ENCODE measurements around the gene TMOD2.

Gene TMOD2

DNA sequence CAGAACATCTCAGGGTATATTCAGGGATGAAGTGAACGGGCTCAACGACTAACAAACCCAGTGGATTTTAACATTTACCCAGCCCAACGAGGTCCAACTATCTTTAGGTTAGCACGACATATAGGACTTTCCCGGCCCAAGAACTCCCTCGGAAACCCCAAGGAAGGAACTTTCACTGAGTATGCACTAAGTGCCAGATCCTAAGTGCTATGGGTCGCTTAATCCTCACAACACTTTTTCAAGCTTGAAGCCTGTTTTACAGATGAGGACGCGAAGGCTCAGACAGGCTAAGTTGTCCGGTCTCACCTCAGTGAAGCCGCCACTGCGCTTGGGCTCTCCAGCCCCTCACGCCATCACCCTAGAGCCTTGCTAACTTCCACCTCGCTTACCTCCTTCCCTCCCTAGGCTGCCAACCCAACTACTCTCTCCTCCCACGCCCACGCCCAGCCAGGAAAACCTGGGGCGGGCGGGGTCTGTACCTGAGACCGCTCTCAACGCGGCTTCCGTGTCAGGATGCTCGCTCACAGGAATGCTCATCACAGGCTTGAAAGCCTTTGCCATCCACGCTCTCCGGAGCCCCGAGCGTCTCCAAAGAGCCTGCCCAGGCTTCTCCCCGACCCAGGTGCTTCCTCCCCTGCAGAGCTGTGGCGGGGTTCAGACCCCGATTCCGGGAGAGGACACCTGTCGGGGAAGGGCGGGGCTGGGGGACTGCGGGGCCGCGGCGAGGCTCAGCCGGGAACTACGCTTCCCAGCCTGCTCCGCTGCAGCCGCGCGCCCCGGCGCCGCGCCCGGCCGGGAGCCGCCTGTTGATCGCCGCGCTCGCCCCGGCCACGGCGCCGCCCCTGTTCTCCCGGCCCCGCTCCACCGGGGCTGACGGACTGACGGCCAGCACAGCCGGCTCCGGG is at the start of gene TMOD2:
TSS of gene TMOD2 (plus strand) at position 806 of the 905 bp plus-strand sequence. CDS start 14,845 bp downstream, outside the sequence.
- DNase-seq: no peak

DNA sequence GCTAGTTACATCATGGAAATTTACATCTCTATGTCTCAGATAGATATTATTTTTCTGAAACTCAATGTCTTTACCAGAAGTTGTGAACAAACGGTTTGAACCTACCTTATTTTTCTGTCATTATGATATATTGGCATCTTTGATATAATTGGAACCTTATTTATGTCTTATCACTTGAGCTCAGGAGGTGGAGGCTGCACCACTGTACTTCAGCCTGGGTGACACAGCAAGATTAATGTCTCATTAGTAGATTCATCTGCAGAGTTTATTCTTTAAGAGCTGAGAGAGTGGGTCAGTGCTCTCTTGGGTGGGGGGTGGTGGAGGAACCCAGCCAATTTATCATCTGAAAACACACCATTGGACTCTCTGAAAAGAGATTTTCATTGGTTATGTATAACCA is 48.7 kb upstream of the TMOD2 start:
- no peak for DNase-seq

DNA sequence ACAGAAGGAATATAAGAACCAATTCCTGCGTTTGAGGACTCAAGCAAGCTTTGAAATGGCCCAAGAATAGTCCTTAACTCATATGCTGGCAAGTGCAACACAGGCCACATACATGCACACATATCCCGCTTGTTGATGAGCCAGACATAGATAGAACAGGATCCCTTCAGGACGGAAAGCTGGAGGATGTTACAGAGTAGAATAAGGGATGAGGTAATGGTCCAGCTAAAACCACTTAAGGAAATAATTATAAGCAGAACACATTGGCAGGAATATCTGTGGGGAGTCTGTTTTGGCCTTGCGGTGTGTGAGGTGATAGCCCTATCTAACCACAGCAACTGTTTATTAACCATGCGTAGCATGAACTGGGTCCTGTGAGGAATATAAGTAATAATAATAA is 45.1 kb upstream of the TMOD2 start:
- no peak for DNase-seq

DNA sequence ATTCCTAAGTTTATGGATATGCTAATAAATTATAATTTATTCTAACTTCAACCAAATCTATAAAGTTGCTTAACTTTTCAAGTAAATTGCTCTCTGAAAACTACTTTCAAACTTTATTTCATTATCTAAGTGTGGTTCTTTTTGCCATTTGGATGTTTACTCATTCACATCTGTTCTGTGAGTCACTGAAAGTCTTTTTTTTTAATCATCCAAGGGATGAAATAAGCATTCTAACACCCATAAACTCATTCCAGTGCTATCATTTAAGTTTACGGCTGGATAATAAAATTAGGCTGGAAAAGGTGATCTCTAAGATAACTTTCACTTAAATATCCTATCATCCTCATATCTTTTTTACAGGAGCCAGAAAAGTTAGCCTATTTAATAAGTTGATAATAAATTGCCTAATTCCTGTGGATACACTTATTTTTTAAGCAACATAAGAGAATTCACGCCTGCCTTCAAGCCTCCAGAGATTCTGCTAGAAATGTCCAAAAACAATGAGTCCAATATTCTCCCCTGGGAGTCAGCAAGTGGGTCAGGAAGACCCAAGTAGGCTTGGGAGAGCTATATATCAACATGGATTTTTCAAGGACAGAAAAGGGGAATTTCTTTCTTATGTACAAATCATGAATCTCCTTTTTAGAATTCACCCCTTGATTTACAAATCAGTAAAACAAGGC is 44.3 kb upstream of the TMOD2 start:
- DNase-seq: no peak

DNA sequence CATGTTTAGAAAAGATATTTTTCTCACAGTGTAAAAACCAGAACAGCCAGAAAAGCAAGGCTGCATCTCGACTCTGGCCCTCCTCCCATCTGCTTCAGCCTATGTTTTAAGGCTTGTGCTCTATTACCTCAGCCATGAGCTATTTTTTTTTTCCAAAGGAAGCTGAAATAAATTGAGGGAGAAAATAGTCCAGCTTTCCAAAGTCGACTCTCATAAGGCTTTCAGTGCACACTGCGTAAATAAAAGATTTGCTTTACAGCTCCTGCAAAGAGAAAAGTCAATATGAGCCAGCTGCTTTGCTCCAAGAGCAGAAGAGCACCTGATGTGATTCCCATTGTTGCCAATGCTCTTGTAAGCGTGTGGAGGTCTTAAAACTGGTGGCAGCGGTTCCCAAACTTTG is 43.4 kb upstream of the TMOD2 start:
- no peak for DNase-seq

DNA sequence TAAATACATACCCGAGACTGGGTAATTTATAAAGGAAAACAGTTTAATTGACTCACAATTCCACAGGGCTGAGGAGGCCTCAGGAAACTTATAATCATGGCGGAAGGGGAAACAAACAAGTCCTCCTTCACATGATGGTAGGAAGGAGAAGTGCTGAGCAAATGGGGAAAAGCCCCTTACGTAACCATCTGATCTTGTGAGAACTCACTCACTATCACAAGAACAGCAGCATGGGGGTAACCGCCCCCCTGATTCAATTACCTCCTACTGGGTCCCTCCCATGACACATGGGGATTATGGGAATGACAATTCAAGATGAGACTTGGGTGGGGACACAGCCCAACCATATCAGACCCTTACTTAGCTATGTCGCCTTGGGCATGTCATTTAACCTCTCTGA is 42.4 kb upstream of the TMOD2 start:
- DNase-seq: no peak

DNA sequence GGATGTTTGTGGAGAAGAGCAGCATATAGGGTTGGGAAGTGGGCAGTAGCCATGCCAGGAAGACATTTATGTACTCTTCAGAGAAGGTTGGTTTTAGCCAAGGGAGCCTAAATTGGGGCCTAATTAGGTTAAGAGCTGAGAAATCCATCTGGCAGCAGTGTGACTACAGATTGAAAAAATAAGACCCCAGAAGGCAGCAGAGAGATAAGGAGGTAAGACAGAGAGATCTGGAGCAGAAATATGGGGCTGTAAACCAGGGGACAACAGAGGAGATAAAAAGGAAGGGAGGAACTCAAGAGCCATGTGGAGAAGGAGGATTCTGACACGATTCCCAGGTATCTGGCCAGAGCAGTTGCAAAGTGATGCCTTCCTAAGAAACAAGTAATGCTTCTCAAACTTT is 37.2 kb upstream of the TMOD2 start:
- no peak for DNase-seq

DNA sequence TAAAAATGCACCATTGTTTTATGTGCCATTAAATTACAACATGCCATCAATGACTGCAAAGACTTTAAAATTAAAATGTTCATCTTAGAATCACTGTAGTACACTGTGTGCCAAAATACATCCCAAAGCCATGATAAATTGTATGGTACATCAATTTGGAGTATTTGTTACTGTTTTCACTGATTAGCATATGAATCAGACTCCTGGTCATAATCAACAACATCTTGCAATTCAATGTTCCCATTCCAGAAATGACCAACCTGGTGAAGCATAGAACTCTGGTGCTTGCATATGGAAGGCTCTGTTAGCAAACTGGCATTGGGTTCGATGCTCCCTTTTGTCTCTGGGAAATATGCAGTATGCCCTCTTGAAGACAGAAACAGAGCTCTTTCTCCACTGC is 36.5 kb upstream of the TMOD2 start:
- no peak for DNase-seq

DNA sequence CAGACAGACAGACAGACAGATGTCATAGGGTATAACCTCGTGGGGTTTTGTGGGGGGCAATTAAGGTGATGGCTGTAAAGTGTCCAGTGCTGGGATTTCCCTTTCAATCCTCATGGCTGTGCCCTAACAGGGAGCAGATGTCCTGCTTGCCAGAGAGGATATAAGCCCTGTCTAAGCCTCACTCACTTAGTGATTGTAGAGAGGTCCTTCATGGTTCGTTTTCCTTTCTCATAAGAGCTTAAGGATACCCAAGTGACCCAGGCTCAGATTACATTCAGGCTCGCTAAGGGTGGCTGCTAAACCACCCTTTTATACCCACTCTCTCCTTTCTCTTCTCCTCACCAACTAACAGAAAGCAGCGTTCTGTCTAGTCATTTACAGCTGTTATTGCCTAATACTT is 33.2 kb upstream of the TMOD2 start:
- no peak for DNase-seq

DNA sequence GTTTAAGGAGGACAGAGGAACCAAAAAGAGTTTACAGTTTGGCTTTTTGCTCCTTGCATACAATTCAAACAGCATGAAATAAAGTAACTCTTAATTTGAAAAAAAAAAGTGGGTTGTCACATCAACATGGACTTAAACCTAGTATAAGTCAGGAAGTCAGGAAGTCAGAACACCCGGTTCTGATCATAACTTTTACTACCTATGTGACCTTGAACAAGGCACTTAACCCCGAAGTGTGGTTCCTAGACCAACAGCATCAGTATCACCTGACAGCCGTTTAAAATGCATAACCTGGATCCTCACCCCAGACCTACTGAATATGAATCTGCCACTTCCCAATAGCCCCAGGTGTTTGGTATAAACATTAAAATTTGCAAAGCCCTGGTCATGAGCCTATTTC is 32.7 kb upstream of the TMOD2 start:
- no peak for DNase-seq

DNA sequence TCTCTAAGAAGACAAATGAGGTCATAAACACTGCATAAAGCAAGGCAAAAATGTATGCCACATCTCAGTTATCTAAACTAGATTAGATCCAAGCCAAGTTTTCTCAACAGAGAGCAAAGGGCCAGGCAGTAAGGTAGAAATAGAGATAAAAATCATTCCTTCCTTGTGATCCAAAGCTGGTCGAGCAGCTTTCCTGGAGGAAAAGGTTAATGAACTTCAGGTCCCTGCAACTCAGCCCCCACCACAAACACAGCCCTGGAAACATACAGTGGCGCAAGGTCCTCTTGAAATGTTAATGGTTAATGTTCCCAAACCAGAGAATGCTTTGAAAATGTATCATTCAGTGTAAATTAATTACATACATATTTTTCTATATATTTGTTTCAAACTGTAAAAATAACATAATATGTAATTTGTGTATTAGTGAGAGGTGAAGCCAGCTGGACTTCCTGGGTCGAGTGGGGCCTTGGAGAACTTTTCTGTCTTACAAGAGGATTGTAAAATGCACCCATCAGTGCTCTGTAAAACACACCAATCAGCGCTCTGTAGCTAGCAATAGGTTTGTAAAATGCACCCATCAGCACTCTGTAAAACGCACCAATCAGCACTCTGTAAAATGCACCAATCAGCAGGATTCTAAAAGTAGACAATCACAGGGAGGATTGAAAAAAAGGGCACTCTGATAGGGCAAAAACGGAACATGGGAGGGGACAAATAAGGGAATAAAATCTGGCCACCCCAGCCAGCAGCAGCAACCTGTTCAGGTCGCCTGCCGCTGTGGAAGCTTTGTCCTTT is 31.0 kb upstream of the TMOD2 start:
- DNase-seq: no peak

DNA sequence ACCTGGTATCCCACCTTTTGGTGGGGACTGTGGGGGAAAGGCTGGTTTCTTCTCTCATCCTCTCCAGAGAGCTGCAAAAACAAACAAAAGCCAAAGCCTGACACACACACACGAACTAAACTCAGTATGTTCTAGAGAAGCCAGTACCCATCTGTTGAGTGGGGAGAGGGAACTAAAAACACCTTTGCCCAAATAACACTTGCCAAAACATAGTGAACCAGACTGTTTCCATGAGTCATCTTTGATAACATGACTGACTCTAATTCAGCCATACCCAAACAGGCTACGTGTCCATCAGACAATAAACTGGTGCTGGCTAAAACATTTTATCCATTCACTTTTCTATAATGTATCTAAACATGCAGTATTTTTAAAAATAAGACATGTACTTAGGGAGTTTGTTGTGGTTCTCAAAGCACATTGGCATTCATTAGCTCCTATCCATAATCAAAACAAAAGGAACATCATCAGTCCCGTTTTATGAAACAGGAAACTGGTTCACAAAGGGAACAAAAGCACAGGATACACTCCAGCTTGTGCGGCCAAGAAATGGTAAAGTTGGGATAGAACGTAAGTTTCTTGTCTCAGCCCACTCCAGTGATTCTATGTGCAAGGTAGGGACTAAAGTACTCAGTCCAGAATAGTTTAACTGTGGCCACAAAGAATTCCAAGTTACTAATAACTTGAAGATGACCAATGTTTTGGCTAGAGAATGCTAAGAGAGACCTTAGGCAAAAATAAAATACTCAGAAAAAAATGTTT is 30.0 kb upstream of the TMOD2 start:
- no peak for DNase-seq

DNA sequence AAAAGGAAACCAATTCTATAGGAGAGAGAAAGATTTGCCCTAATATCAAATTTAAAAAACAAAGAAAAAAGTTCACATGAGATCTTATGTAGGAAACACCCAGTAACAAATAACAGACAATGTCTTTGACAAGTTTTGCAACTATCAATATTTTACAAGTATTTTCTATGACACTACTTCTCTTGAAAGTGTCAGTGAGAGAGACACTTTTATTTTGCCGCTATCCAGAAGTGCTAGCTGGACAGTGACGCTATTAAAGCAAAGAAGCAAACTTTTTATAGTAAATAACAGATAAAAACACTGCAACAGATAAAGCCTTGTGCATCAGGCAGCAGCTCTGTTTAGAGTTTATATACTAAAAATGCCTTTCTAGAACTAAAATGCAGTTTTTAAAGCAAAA is 27.2 kb upstream of the TMOD2 start:
- DNase-seq: no peak

DNA sequence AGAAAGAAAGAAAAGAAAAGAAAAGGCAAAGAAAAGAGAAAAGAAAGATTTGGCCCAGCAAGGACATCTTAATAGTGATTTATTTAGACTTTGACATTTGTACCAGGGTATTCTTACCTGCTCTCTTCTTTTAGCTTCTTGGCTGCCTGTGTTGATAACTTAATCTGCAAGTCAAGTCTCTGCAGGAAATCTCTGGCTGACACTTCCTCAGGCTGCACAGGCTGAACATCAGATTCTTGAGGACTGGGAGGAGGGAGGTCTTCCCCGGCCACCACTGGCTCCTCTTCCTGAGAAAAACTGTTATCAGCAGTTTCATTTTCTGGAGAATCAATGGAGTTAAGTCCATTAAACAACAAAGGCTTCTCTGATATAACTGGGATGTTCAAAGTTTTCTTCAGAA is 26.7 kb upstream of the TMOD2 start:
- DNase-seq: no peak

DNA sequence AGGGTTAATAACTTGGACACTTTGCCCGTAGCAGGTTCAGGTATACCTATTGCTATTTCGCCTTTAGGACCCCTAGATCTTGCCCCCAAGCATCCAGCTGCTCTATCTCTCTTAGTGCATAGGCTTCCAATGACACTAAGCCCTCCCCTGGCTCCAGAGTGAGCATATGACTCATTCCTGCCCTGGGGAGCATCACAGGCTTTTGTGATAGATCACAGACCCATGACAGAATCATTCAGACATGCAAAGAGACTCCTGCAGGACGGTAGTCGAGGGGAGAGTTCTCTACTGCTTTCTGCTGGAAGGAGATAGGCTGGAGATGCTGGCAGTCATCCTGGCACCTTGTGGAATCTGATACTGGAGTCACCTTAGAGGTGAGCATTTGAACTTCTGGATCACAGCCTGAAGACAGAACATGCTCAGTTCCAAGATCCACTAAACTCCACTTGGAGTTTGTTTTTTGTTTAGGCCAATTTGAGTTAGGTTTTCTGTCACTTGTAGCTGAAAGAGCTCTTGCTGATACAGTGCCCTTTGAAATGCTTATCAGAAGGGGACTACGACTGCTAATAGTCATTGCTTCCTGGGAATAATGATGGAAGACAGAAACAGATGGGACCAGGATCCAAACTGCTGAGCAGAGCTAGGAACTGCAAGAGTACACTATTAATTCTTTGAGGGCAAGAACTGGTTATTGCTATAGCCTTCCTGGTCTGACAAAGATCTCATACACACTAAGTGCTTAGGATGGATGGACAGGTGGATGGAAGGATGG is 24.9 kb upstream of the TMOD2 start:
- DNase-seq: no peak

DNA sequence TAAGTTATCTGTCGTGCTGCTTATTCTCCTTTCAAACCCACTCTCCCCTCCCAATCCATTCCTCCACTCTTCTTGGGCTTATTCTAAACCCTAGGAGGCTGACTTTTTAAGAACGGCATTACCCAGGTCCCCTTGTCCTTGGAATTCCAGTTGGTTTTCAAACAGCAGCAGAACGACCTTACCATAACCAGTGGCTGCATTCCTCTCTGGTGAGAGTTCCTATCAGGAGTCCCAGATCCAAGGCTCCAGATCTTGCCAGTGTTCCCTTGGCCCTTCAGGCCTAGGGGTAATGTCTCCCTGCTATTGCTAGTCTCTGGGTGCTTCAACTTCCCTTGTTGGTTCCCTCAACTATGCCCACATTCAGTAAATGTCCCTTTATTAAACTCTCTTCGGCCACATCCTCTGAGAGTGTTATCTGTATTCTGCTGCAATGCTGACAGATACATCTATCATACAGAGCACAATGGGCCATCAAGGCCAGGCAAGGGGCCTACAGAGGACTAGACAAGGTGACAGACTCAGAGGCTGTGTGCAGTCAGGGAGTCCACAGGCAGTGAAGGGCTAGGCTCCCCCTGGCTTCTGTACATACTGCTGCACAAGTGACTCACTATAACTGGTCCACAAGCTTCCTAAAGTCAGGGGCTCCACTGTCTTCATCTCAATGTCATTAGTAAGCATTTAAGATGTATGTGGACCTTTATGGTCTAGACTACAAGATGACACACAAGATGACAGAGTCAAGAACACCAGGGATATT is 24.1 kb upstream of the TMOD2 start:
- DNase-seq: no peak

DNA sequence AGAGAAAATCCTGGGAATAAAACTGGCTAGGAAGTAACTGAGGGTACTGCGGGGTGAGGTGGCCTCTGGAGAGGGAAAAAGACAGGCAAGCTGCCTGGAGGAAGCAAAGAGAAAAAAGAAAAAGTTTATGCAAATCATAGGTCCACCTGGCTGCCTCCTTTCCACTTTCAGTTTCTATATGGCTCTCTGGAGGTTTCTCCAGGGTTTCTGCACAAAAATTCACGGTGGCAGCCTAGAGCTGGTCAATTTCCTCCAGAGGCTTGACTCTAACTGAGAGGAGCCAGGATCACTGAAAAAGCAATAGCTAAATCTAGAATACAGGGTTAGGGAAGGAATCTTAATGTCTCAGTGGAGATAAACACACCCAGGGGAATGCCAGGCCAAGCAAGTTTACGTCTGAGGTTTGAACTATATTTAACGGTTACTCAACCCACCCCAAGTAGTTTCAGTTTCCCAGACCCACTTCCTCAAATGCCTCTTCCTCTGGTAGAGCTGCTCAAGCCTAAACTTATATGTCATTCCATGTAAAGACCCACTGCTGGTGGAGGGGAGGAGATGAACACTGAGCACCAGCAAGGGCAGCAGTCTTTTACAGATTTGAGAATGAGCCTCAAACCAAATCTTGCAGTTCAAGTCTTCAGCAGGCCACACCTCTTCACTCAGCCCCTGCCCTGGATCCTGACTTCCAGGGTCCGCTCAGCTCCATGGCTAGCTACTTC is 19.7 kb upstream of the TMOD2 start:
- DNase-seq: no peak

DNA sequence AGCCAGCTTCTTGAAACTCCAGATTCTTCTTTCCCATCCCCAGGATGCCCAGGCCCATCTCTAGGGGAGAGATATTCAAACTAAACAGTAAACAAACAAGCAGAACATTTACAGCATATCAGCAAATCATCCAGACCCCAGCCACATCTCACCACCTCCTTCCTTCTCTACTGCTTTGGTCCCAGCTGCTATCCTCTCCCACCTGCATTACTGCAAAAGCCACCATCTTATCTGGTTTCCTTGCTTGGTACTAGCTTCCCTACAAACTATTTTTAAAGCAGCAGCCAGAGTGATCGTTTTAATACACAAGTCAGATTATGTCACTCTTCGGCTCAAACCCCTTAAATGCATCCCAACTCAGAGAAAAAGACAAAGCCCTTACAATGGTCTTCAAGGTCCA is 18.8 kb upstream of the TMOD2 start:
- no peak for DNase-seq

DNA sequence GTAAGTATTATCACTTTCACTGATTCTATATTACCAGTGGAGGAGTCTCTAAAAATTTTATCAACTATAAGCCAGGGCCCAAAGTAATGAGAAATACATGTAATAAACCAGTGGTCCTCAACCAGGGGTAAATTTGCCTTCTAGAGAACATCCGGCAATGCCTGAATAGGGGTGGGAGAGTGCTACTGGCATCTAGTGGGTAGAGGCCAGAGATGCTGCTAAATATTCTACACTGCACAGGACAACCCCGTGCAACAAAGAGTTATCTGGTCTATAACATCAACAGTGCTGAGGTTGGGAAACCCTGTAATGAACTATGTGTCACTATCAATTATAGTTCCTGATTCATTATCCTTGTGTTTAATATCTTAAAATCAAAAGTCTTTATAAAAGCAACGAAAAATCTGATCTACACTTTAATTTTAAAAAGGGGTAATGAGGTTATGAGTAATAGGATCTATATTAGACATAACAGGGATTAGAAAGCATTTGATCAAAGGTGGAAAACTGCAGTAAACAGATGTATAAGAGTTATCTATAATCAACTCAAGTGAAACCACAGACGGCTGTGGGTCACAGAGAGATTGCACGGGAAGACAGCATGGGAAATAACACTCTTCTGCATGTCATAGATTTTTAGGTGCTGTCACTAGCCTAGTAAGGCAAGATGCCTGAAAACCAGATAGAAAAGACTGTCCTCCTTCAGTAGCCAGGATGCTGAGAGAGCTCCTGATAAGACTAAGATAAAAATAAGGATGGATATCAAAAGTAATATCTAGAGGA is 16.0 kb upstream of the TMOD2 start:
- DNase-seq: no peak

DNA sequence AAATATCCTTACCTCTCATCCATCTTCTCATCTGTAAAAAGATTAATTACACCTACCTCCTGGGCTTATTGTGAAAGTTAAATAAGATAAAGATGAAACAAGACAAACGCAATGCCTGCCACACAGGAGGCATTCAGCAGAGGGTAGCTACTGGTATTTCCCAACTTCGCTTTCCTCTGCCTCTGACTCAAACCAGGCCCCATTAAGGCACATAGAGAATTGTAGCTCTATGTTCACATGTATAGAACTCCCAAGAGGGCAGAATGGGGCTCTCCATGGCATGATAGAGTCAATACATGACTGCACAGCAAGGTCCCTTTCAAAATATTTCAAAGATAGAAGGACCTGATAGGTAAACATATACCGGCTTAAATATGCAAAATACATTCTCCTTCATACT is 15.3 kb upstream of the TMOD2 start:
- no peak for DNase-seq

All from NCI-H1930 (cell line).